Glutamatergic neuron (in vitro differentiated cells): ENCODE data around the gene FPGT. TPM values are rescaled to one million over a fixed set of nuclear protein-coding genes. Genes with fewer than 3 reads are reported as not detected.

Experiments
- DNase-seq: peaks from one replicate; pipeline ENCODE4 v3.0.0; 2022
- H3K27ac Mint-ChIP-seq: one replicate; pipeline ENCODE4 v1.8.0; 2020; ENCODE audit warnings: mild to moderate bottlenecking, mixed read lengths, inconsistent platforms; ENCODE audit not compliant: unreplicated experiment
- H3K27me3 Mint-ChIP-seq: one replicate; pipeline ENCODE4 v1.8.0; 2020; ENCODE audit warnings: mild to moderate bottlenecking, moderate library complexity, mixed read lengths, inconsistent platforms; ENCODE audit not compliant: unreplicated experiment
- H3K36me3 Mint-ChIP-seq: one replicate; pipeline ENCODE4 v1.8.0; 2020; ENCODE audit warnings: mild to moderate bottlenecking, mixed read lengths, inconsistent platforms; ENCODE audit not compliant: unreplicated experiment
- H3K4me1 Mint-ChIP-seq: one replicate; pipeline ENCODE4 v1.8.0; 2020; ENCODE audit warnings: mild to moderate bottlenecking, low read depth, mixed read lengths, inconsistent platforms; ENCODE audit not compliant: unreplicated experiment
- H3K4me3 Mint-ChIP-seq: one replicate; pipeline ENCODE4 v1.8.0; 2020; ENCODE audit warnings: mild to moderate bottlenecking, mixed read lengths, inconsistent platforms; ENCODE audit not compliant: unreplicated experiment
- H3K9me3 Mint-ChIP-seq: one replicate; pipeline ENCODE4 v1.8.0; 2020; ENCODE audit warnings: mild to moderate bottlenecking, moderate library complexity, mixed read lengths, inconsistent platforms; ENCODE audit not compliant: unreplicated experiment
- total RNA-seq: library from RNA; stranded (reverse); fragmentation: NEBNext Ultra II Directional; extraction: Animal tissue kit (Norgen Biotek cat#: 25700); gene quantifications from one replicate; pipeline ENCODE4 v1.2.1, GENCODE V29; 2021; ENCODE audit not compliant: unreplicated experiment
- TF ChIP-seq, protein P1 (sequence below): fragments of 200-600 bp; sonication (generic); IDR thresholded peaks from one replicate; pipeline ENCODE4 v1.5.0; 2021; ENCODE audit not compliant: partially characterized antibody, unreplicated experiment

FPGT gene
- total RNA-seq, 1 donor from 2014 or later: 6.4 TPM

DNA sequence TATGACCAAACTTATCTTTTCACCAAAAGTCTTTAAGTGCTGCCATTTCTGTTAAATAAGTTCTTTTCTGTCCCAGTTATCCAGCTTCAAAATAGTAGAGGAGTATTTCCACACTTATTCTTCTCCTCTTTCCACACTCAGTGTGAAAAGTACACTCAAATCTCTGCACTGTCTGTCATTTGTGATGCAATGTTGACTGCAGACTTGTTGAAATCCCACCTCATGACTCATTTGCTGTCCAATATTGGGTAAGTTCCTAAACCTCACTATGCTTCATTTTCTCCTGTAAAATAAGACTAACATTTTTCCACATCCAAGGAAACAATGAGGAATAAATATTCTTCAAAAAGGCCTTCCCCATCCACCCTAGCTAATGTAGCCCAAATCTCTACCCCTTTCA is 17.6 kb upstream of the FPGT start:
- Mint-ChIP-seq H3K36me3 (no peaks in the 10 kb centered on the region), H3K4me1 (no peaks in the 10 kb centered on the region), H3K27ac (no peak overlapping the region), H3K4me3 (no peak overlapping the region), H3K9me3 (no peaks in the 10 kb centered on the region), H3K27me3 (no peaks in the 10 kb centered on the region)
- TF ChIP-seq, protein P1, sequence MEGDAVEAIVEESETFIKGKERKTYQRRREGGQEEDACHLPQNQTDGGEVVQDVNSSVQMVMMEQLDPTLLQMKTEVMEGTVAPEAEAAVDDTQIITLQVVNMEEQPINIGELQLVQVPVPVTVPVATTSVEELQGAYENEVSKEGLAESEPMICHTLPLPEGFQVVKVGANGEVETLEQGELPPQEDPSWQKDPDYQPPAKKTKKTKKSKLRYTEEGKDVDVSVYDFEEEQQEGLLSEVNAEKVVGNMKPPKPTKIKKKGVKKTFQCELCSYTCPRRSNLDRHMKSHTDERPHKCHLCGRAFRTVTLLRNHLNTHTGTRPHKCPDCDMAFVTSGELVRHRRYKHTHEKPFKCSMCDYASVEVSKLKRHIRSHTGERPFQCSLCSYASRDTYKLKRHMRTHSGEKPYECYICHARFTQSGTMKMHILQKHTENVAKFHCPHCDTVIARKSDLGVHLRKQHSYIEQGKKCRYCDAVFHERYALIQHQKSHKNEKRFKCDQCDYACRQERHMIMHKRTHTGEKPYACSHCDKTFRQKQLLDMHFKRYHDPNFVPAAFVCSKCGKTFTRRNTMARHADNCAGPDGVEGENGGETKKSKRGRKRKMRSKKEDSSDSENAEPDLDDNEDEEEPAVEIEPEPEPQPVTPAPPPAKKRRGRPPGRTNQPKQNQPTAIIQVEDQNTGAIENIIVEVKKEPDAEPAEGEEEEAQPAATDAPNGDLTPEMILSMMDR: no peak
- no peak for DNase-seq

DNA sequence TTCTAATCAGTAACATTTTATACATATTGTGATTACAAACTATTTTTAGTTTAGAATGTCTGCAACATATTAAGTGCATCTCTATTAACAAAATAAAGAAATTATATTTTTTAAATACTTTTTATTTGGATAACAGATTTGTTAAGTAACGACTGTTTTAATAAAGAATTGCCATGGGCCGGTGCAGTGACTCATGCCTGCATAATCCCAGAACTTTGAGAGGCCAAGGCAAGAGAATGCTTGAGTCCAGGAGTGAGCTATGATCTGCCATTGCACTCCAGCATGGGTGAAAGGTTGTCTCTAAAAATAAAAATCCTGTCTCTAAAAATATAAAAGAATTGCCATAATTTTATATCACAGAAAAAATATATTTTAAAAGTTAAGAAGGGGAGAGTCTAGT is 4.1 kb upstream of the FPGT start:
- Mint-ChIP-seq H3K27me3 (peaks cover 3% of the 10 kb centered on the region), H3K27ac (no peak overlapping the region), H3K4me3 (no peak overlapping the region), H3K9me3 (peaks cover 4% of the 10 kb centered on the region), H3K36me3 (no peaks in the 10 kb centered on the region), H3K4me1 (no peaks in the 10 kb centered on the region)
- no peak for DNase-seq
- TF ChIP-seq, protein P1: no peak

DNA sequence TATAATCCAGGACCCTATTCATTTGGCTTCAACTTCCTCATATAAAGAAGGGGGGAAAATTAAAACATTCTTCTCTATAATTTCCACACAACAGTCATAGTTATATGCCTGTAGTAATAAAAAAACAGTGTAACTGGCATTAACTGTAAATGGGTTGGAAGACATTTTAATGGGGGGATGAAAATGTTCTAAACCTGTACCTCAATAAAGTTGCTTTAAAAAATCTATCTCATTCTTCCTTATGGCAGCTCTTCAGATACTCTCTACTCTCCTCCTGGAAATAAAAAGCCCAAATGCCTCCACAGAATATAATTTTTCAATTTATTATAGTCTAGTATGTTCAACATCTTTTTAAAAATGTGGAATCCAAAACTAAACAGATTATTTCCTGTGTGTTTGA is 2.7 kb upstream of the FPGT start:
- Mint-ChIP-seq H3K4me3 (no peak overlapping the region), H3K27me3 (peaks cover 3% of the 10 kb centered on the region), H3K4me1 (no peaks in the 10 kb centered on the region), H3K27ac (no peak overlapping the region), H3K9me3 (peaks cover 4% of the 10 kb centered on the region), H3K36me3 (no peaks in the 10 kb centered on the region)
- TF ChIP-seq, protein P1: no peak
- no peak for DNase-seq

DNA sequence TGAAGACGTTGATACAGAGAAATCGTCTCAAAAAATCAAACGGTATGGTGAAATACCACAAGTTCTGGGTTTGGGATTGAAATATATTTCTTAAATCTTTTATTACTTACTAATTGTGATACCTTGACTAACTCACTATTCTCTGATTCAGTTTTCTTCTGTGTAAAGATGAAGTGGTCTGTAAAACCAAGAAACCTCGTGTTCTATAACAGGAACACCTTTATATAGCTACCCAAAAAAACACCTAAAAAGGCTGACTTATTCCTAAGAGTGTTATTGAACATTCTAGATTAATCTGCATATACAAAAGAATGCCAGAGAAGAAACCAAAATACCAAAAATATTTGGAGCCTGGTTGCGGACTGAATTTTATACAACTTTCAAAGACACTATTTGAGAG is 787 bp upstream of the FPGT start:
- no peak for DNase-seq
- Mint-ChIP-seq H3K9me3 (peaks cover 4% of the 10 kb centered on the region), H3K36me3 (no peaks in the 10 kb centered on the region), H3K4me3 (peak overlapping the region; percentile 83), H3K4me1 (no peaks in the 10 kb centered on the region), H3K27ac (peak overlapping the region; percentile 87), H3K27me3 (peaks cover 3% of the 10 kb centered on the region)
- TF ChIP-seq, protein P1: no peak

DNA sequence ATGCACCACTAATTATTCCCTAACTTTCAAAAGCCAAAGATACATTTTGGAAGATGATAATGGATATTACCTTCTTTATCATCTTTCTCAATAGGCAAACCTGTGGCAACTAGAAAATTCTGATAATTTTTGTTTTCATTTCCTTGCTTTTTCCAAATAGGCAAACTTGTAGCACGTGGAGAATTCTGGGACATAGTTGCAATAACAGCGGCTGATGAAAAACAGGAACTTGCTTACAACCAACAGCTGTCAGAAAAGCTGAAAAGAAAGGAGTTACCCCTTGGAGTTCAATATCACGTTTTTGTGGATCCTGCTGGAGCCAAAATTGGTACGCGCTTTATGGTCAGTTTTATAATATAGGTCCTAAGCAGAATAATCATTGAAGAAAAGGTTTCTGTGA is 1.5 kb downstream of the FPGT start:
- H3K4me1 Mint-ChIP-seq: no peaks in the 10 kb centered on the region
- H3K4me3 Mint-ChIP-seq: no peak overlapping the region

More for the DNA sequence above, 1.5 kb downstream of the FPGT start:
- TF ChIP-seq, protein P1: no peak
- peaks cover 3% of the 10 kb centered on the region for H3K27me3 Mint-ChIP-seq
- no peak for DNase-seq
- H3K9me3 Mint-ChIP-seq: peaks cover 4% of the 10 kb centered on the region
- no peak overlapping the region for H3K27ac Mint-ChIP-seq
- no peaks in the 10 kb centered on the region for H3K36me3 Mint-ChIP-seq
